Ascending aorta (tissue), 2 donors: ENCODE results near the gene NFAM1. TPM values are rescaled to one million over a fixed set of nuclear protein-coding genes. Genes with fewer than 3 reads are reported as not detected.

Source experiments
- DNase-seq, 2 donors: peaks; one replicate each; pipeline ENCODE4 v3.0.0-alpha.2; 2019; ENCODE audit warnings: low spot score in 2 of 2
- H3K27ac ChIP-seq, 2 donors: fragments of 200-600 bp; sonication (generic); one replicate each; pipeline ENCODE4 v1.5.1; 2016 to 2017; ENCODE audit warnings: mild to moderate bottlenecking in 1 of 2
- H3K27me3 ChIP-seq: fragments of 200-600 bp; sonication (generic); one replicate; pipeline ENCODE4 v1.5.1; 2017
- H3K36me3 ChIP-seq, 2 donors: fragments of 200-600 bp; sonication (generic); one replicate each; pipeline ENCODE4 v1.5.1; 2016
- H3K4me1 ChIP-seq, 2 donors: fragments of 200-600 bp; sonication (generic); one replicate each; pipeline ENCODE4 v1.5.1; 2016 to 2017; ENCODE audit warnings: mild to moderate bottlenecking in 1 of 2
- H3K4me3 ChIP-seq, 2 donors: fragments of 200-600 bp; sonication (generic); one replicate each; pipeline ENCODE4 v1.5.1; 2016 to 2017; ENCODE audit warnings: mild to moderate bottlenecking in 1 of 2
- H3K9me3 ChIP-seq, 2 donors: fragments of 200-600 bp; sonication (generic); one replicate each; pipeline ENCODE4 v1.5.1; 2016
- CTCF ChIP-seq, 3 experiments: fragments of 200-600 bp in 2 of 3; fragments of 450-650 bp in 1 of 3; sonication (generic) in 2 of 3; IDR thresholded peaks; one replicate each; pipeline ENCODE4 v1.5.1; 2016 to 2019; ENCODE audit warnings: antibody characterized with exemption in 3 of 3, mild to moderate bottlenecking in 1 of 3, moderate library complexity in 1 of 3
- intact Hi-C: fragments of 100-400 bp; cut with DNase I; formaldehyde crosslinking; loops from one replicate; pipeline ENCODE4 v1.15.1; 2023
- total RNA-seq: library from RNA; depleted of rRNA; stranded (reverse); fragments of >200 nt; gene quantifications from one replicate; pipeline ENCODE4 v1.1.0, GENCODE V29; 2016

Gene NFAM1
- total RNA-seq, 1 donor from 2014 or later, result 1.5 TPM

- H3K27me3 ChIP-seq, result no peaks in the 10 kb centered on the region
- no peaks in the 10 kb centered on the region for H3K9me3 ChIP-seq
- peak overlapping the region; percentile 81 to 82 for H3K27ac ChIP-seq
- peak overlapping the region; percentile 38 to 64 for H3K4me3 ChIP-seq
- TF ChIP-seq CTCF (IDR thresholded peaks at IDR 0.05), result peak; percentile 48 to 61 (median 57)
- intact Hi-C loops, result loop anchor here (2.0 to 5.0 kb wide), 2 partner anchors 108 to 353 kb away; partner anchors contain the start of genes NDUFA6 and SERHL2
- DNase-seq, result peak; percentile 62 to 93
- peaks cover 0 to 17% of the 10 kb centered on the region in 2 donors for H3K4me1 ChIP-seq
- no peaks in the 10 kb centered on the region for H3K36me3 ChIP-seq
These were observed 12.1 kb upstream of the NFAM1 start for GRCh38 chr22:42444077-42444904.

- peak overlapping the region; percentile 81 to 82 for H3K27ac ChIP-seq
These were observed 11.3 kb upstream of the NFAM1 start for GRCh38 chr22:42443240-42444076.

GRCh38 chr22:42442748-42443147 lies 10.5 kb upstream of the NFAM1 start:
- no peak overlapping the region for H3K27ac ChIP-seq
- intact Hi-C loops, result loop anchor here (5.0 kb wide), 1 partner anchor 110 kb away; the partner anchor contains the start of gene SERHL2
- TF ChIP-seq CTCF (IDR thresholded peaks at IDR 0.05), result no peak

More at GRCh38 chr22:42443240-42444076, 11.3 kb upstream of the NFAM1 start:
- Histone ChIP-seq H3K9me3 (no peaks in the 10 kb centered on the region), H3K27me3 (no peaks in the 10 kb centered on the region), H3K4me1 (peaks cover 0 to 17% of the 10 kb centered on the region in 2 donors), H3K4me3 (peak overlapping the region; percentile 38 to 64), H3K36me3 (no peaks in the 10 kb centered on the region)
- no peak for TF ChIP-seq CTCF (IDR thresholded peaks at IDR 0.05)
- no peak for DNase-seq
- intact Hi-C loops, result loop anchor here (2.0 to 5.0 kb wide), 2 partner anchors 109 to 353 kb away; partner anchors contain the start of genes NDUFA6 and SERHL2

GRCh38 chr22:42440728-42441127 lies 8.5 kb upstream of the NFAM1 start:
- H3K27me3 ChIP-seq, result no peaks in the 10 kb centered on the region
- no peak for DNase-seq
- TF ChIP-seq CTCF (IDR thresholded peaks at IDR 0.05), result no peak
- H3K9me3 ChIP-seq, result no peaks in the 10 kb centered on the region
- no peak overlapping the region for H3K4me3 ChIP-seq
- intact Hi-C loops, result loop anchor here (5.0 kb wide), 1 partner anchor 112 kb away; the partner anchor contains the start of gene SERHL2
- peaks cover 0 to 22% of the 10 kb centered on the region in 2 donors for H3K4me1 ChIP-seq
- no peak overlapping the region for H3K27ac ChIP-seq
- H3K36me3 ChIP-seq, result no peaks in the 10 kb centered on the region

More at GRCh38 chr22:42442748-42443147, 10.5 kb upstream of the NFAM1 start:
- H3K9me3 ChIP-seq, result no peaks in the 10 kb centered on the region
- DNase-seq, result no peak
- H3K4me1 ChIP-seq, result peaks cover 0 to 20% of the 10 kb centered on the region in 2 donors
- no peaks in the 10 kb centered on the region for H3K36me3 ChIP-seq
- no peak overlapping the region for H3K4me3 ChIP-seq
- no peaks in the 10 kb centered on the region for H3K27me3 ChIP-seq
